GM20000 (cell line): ENCODE results near the gene MRPL17.

Experiments used
- DNase-seq: peaks from one replicate; pipeline ENCODE4 v3.0.0; 2012; ENCODE audit warnings: low spot score
- CTCF ChIP-seq: IDR thresholded peaks from 2 replicates; pipeline ENCODE4 v1.5.1; 2012; ENCODE audit warnings: mild to moderate bottlenecking, control low read depth; ENCODE audit errors: extremely low read depth, missing control alignments

Gene MRPL17

GRCh38 chr11:6630632-6631291, 52.4 kb downstream of the MRPL17 start:
- DNase-seq, result no peak
- no peak for TF ChIP-seq CTCF
